ENCODE measurements around the gene HOXD12. TPM values are rescaled to one million over a fixed set of nuclear protein-coding genes. Genes with fewer than 3 reads are reported as not detected.

The HOXD12 gene
- total RNA-seq, 2 donors from 2014 or later = not detected

DNA sequence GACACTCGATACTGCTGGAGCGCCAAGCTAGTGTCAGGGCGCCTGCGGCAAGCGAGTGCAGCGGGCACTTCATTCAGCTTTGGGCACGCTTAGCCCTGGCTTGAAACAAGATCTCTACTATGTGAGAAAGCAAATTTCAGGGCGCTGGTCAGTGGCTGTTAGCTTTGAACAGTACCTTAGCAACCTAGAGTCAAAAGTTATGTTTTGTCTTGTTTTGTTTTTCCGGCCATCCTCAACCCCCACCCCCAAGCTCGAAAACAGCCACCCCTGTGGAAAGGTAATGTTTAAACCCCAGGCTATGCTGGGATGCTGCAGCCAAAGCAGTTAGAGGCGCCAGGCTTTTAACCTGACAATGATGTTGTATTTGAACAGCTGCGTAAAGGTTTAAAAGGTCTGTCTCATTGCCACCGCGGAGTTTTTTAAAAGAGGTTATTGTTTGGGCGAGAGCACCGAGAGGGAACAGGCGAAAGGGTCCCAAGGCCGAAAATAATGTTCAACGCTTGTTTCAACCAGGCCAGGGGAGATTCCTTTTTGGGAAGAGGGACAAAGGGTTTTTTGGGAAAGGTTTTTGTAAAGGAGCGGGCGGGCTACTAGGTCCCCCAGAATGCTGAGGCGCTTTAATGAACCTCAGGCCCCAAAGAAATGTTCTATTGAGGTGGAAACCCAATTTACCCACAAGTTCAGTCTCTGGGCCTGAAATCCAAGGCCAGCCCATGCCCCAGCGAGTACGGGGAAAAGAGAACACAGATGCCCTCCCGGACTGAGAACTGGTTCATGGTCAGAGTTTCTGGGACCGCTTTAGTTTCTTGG is 14.7 kb downstream of the HOXD12 start:
- ATAC-seq (replicated peaks) = no peak
- no peak overlapping the region for H3K27ac Mint-ChIP-seq
- H3K4me1 Mint-ChIP-seq = peaks cover 12% of the 10 kb centered on the region
- H3K4me3 Mint-ChIP-seq = no peak overlapping the region
- H3K9me3 Mint-ChIP-seq = peaks cover 4% of the 10 kb centered on the region
- H3K36me3 Mint-ChIP-seq (ENCODE audit: low read depth) = peaks cover 4% of the 10 kb centered on the region
- peaks cover 76% of the 10 kb centered on the region for H3K27me3 Mint-ChIP-seq

GRCh38 chr2:176114930-176115625 is 15.5 kb downstream of the HOXD12 start:
- Mint-ChIP-seq H3K36me3 (ENCODE audit: low read depth) (peaks cover 5% of the 10 kb centered on the region), H3K4me1 (peaks cover 8% of the 10 kb centered on the region), H3K4me3 (no peak overlapping the region), H3K27me3 (peaks cover 76% of the 10 kb centered on the region), H3K27ac (no peak overlapping the region), H3K9me3 (peaks cover 4% of the 10 kb centered on the region)
- ATAC-seq (replicated peaks) = no peak

DNA sequence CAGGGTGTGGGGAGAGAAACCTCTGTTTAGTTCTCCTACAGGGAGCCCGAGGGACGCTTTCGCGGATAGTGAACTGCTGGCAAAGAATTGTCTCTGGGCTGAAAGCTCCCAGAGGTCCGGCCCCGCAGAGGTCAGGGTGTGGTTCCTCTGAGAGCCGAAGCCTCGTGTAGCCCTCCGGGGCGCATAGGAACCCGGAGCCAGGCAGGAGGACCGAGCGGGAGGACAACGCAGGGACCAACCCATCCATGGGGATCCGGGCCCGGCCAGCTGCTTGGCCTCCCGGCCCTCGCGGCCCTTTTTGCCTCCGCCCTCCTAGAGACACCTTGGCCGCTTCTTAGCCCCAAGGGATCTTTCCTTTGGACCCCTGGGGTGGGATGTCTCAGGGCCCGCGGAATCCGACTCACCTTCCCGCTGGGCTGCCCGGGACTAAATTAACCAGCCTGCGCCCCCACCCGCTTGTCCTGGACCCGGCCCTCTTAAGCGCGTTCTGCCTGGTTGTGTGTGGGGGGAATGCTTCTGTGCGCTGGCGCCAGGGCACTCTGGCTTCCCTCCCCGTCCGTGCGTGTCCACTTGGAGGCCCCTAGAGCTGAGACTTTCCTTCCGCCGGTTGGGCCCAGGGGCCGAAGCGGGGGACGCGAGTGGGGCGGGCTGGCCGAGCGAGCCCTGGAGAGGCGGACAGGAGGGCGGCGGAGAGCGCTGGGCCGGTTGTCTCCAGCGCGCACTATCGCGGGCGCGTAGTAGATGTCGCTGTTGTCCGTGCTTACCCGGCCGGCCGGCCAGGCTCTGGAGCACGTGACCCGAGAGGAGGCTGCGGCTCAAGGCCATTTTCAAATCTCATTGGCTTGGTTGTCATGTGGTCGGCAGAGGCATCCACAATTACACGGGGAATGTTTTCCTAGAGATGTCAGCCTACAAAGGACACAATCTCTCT is 16.6 kb downstream of the HOXD12 start, which contains the start of gene HOXD10:
Gene HOXD10, plus strand, starts transcription at position 896 of the 931 bp plus-strand sequence. CDS start 56 bp downstream, outside the sequence.
- Mint-ChIP-seq H3K27me3 (peaks cover 78% of the 10 kb centered on the region), H3K4me1 (peaks cover 8% of the 10 kb centered on the region), H3K9me3 (peaks cover 4% of the 10 kb centered on the region), H3K4me3 (no peak within 1 kb of the TSS), H3K27ac (no peak within 1 kb of the TSS), H3K36me3 (ENCODE audit: low read depth) (peaks cover 7% of the 10 kb centered on the region)
- ATAC-seq (replicated peaks) = no peak

GRCh38 chr2:176117162-176117822 is 17.7 kb downstream of the HOXD12 start:
- ATAC-seq (replicated peaks) = no peak
- Mint-ChIP-seq H3K9me3 (peaks cover 4% of the 10 kb centered on the region), H3K4me3 (no peak overlapping the region), H3K27ac (no peak overlapping the region), H3K27me3 (peaks cover 70% of the 10 kb centered on the region), H3K4me1 (peaks cover 8% of the 10 kb centered on the region), H3K36me3 (ENCODE audit: low read depth) (peaks cover 7% of the 10 kb centered on the region)

- Mint-ChIP-seq H3K4me3 (no peak overlapping the region), H3K36me3 (ENCODE audit: low read depth) (peaks cover 7% of the 10 kb centered on the region), H3K9me3 (peaks cover 4% of the 10 kb centered on the region), H3K4me1 (peaks cover 8% of the 10 kb centered on the region), H3K27ac (no peak overlapping the region), H3K27me3 (peaks cover 66% of the 10 kb centered on the region)
- ATAC-seq (replicated peaks) = no peak
Measured at GRCh38 chr2:176117823-176118371, 18.3 kb downstream of the HOXD12 start.

- H3K9me3 Mint-ChIP-seq = no peaks in the 10 kb centered on the region
Measured at GRCh38 chr2:176118601-176119339, 19.2 kb downstream of the HOXD12 start.

DNA sequence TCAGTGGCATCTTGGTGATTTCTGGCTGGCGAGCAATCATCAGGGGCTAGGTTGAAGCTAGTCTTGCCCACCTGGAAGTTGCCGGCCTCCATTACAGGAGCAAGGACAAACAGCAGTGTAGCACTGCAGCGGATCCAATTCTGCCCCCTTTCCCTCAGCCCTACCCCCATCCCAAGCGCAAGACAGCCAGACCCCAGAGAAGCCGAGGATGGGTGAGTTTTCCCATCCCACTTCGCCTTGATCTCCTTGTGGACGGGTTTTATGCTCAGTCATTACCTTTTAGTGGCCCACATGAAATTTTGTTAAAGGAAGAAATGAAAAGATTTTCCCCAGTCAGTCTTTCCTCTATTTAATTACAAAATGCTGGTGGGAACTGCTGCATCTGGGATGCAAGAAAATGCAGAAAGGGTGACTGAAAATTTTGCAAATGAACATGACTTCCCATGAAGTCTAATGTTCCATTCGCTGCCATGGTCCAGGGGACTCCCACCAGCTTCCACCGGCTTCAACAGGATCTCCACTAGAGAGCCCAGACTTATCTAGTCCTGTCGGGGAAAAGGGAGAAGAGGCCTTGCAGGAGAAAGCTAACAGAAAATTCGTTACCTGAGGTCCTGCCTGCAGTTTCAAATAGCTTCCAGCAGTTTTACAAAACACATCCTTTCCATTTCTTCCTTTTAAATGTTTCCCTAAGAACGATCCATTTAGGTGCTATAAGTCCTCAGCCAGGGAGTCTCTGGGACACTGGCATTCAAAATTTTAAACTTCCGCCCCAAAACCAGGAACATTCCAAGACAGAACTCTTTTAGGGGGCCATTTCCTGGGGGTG is 21.0 kb downstream of the HOXD12 start:
- H3K4me1 Mint-ChIP-seq = peaks cover 8% of the 10 kb centered on the region
- no peak overlapping the region for H3K4me3 Mint-ChIP-seq
- H3K36me3 Mint-ChIP-seq (ENCODE audit: low read depth) = peaks cover 7% of the 10 kb centered on the region
- no peak overlapping the region for H3K27ac Mint-ChIP-seq
- no peak for ATAC-seq (replicated peaks)
- H3K27me3 Mint-ChIP-seq = peaks cover 69% of the 10 kb centered on the region
- no peaks in the 10 kb centered on the region for H3K9me3 Mint-ChIP-seq

More at GRCh38 chr2:176118601-176119339, 19.2 kb downstream of the HOXD12 start:
- peaks cover 63% of the 10 kb centered on the region for H3K27me3 Mint-ChIP-seq
- H3K4me1 Mint-ChIP-seq = peaks cover 8% of the 10 kb centered on the region
- H3K36me3 Mint-ChIP-seq (ENCODE audit: low read depth) = peaks cover 7% of the 10 kb centered on the region
- H3K27ac Mint-ChIP-seq = no peak overlapping the region
- H3K4me3 Mint-ChIP-seq = no peak overlapping the region
- no peak for ATAC-seq (replicated peaks)

DNA sequence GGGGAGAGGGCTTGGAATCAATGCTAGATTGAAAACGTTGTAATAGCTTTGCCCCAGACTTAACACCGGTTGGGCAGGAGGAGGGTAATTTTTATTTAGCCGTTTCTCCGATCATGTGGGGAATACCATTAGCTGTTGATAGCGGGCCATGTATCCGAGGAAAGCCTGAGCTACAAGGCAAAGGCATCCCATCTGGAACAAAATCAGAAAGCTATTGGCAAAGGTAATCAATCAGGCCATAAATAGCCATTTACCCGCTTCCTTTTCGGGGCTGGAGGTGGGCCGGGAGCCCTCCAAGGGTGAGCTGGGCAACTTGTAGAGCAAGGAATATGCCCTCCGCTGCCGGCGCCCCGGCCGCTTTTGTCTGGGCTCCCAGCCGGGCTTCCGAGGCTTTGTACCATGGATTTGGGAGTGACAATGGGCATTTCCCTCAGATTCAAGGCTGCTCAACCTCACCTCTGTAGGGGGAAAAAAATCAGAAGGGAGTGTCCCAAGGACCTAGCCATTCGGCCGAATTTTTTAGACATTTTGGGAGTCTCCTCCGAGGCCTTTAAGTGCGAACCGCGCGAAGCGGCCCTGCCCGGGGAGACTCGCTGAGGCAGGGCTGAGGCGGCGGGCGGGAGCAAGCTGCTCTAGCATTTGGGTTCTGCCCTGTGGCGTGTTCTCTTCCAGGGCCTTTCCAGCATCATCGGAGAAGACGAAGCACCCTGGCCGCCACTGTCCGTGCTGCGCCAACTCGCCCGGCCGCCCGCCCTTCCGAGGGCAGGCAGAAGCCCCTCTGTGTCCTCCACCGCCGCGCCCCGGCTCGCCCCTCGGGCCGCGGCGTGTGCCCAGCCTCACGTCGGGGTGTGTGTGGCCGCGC is 21.8 kb downstream of the HOXD12 start:
- peaks cover 8% of the 10 kb centered on the region for H3K4me1 Mint-ChIP-seq
- no peak overlapping the region for H3K4me3 Mint-ChIP-seq
- H3K27me3 Mint-ChIP-seq = peaks cover 72% of the 10 kb centered on the region
- no peak overlapping the region for H3K27ac Mint-ChIP-seq
- no peaks in the 10 kb centered on the region for H3K9me3 Mint-ChIP-seq
- no peak for ATAC-seq (replicated peaks)
- H3K36me3 Mint-ChIP-seq (ENCODE audit: low read depth) = peaks cover 7% of the 10 kb centered on the region

GRCh38 chr2:176122052-176122682 is 22.6 kb downstream of the HOXD12 start:
- ATAC-seq (replicated peaks) = no peak
- Mint-ChIP-seq H3K9me3 (no peaks in the 10 kb centered on the region), H3K36me3 (ENCODE audit: low read depth) (peaks cover 7% of the 10 kb centered on the region), H3K27me3 (peaks cover 69% of the 10 kb centered on the region), H3K4me3 (no peak overlapping the region), H3K27ac (no peak overlapping the region), H3K4me1 (peaks cover 8% of the 10 kb centered on the region)

DNA sequence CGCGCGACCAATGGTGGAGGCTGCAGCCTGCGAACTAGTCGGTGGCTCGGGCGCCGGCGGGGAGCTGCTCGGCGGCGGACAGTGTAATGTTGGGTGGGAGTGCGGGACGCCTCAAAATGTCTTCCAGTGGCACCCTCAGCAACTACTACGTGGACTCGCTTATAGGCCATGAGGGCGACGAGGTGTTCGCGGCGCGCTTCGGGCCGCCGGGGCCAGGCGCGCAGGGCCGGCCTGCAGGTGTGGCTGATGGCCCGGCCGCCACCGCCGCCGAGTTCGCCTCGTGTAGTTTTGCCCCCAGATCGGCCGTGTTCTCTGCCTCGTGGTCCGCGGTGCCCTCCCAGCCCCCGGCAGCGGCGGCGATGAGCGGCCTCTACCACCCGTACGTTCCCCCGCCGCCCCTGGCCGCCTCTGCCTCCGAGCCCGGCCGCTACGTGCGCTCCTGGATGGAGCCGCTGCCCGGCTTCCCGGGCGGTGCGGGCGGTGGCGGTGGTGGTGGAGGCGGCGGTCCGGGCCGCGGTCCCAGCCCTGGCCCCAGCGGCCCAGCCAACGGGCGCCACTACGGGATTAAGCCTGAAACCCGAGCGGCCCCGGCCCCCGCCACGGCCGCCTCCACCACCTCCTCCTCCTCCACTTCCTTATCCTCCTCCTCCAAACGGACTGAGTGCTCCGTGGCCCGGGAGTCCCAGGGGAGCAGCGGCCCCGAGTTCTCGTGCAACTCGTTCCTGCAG is 23.3 kb downstream of the HOXD12 start, which contains the start of gene HOXD9:
Gene HOXD9, plus strand, starts transcription at position 37 of the 728 bp plus-strand sequence. Its CDS starts 50 bp downstream, at position 87.
- H3K36me3 Mint-ChIP-seq (ENCODE audit: low read depth) = peaks cover 7% of the 10 kb centered on the region
- peaks cover 70% of the 10 kb centered on the region for H3K27me3 Mint-ChIP-seq
- no peaks in the 10 kb centered on the region for H3K9me3 Mint-ChIP-seq
- H3K4me3 Mint-ChIP-seq = peak within 1 kb of the TSS; percentile 12
- no peak within 1 kb of the TSS for H3K27ac Mint-ChIP-seq
- no peak for ATAC-seq (replicated peaks)
- H3K4me1 Mint-ChIP-seq = peaks cover 8% of the 10 kb centered on the region
